Ovary (tissue), 3 donors: ENCODE data around the gene ADRB1.

Experiments
- EP300 ChIP-seq: sonication (generic); formaldehyde crosslinking; IDR thresholded peaks from one replicate; pipeline ENCODE4 v1.6.1; 2017; ENCODE audit warnings: antibody characterized with exemption
- POLR2A ChIP-seq: fragments of 450-650 bp; IDR thresholded peaks from one replicate; pipeline ENCODE4 v1.6.1; 2017; ENCODE audit warnings: antibody characterized with exemption, mild to moderate bottlenecking, moderate library complexity
- TF ChIP-seq, protein P1 (sequence below), 3 donors: fragments of 450-650 bp in 2 of 3; fragments of 200-600 bp in 1 of 3; IDR thresholded peaks; one replicate each; pipeline versions ENCODE4 v1.5.1 to v1.8.0; 2016 to 2022; ENCODE audit warnings: antibody characterized with exemption in 3 of 3, mild to moderate bottlenecking in 1 of 3
- donor health status: DM: no; HTN: no; CAD: no.

DNA sequence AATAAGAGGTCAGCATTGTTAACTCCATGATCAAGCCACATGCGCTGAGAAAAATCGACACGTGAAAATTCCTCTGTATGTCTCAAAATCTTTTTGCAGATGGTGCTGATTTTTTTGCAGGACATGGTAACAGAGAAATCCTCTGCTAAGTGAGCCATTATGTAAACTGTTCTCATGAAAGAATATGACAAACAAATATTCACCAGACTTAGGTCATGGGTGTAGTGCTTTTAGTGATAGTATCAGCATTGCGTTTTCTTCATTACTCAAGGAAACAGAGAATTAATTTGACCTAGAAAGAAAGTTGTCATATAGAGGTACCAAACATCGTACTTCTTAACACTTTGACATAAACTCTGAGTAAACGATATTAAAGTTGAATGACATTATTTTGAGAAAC, 34.7 kb downstream of the ADRB1 start:
- TF ChIP-seq, protein P1, sequence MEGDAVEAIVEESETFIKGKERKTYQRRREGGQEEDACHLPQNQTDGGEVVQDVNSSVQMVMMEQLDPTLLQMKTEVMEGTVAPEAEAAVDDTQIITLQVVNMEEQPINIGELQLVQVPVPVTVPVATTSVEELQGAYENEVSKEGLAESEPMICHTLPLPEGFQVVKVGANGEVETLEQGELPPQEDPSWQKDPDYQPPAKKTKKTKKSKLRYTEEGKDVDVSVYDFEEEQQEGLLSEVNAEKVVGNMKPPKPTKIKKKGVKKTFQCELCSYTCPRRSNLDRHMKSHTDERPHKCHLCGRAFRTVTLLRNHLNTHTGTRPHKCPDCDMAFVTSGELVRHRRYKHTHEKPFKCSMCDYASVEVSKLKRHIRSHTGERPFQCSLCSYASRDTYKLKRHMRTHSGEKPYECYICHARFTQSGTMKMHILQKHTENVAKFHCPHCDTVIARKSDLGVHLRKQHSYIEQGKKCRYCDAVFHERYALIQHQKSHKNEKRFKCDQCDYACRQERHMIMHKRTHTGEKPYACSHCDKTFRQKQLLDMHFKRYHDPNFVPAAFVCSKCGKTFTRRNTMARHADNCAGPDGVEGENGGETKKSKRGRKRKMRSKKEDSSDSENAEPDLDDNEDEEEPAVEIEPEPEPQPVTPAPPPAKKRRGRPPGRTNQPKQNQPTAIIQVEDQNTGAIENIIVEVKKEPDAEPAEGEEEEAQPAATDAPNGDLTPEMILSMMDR (IDR thresholded peaks at IDR 0.05), result no peak
- TF ChIP-seq EP300, result no peak
- TF ChIP-seq POLR2A, result no peak
